Panc1 (cell line): ENCODE data around the gene GTPBP4. TPM values are rescaled to one million over a fixed set of nuclear protein-coding genes. Genes with fewer than 3 reads are reported as not detected.

Experiments used
- ATAC-seq: fragments of 200-7000 bp; cut with Tn5 transposase; 2 replicates; pipeline ENCODE4 v1.9.1; 2020; ENCODE audit warnings: mild to moderate bottlenecking, moderate library complexity
- BruUV-seq: library from RNA; stranded (reverse); fragments of 400-500 nt; replicated peaks from 2 replicates; lab custom pipeline; 2021; lab: Mats Ljungman, UMichigan
- CTCF ChIA-PET: fragments of 300-600 bp; sonication (Branson Sonifier 250); formaldehyde crosslinking; loops from one replicate; lab custom pipeline; 2022; ENCODE audit warnings: antibody characterized with exemption; lab: Charles Lee
- POLR2A ChIA-PET: fragments of 300-600 bp; sonication (Branson Sonifier 250); formaldehyde crosslinking; loops from one replicate; lab custom pipeline; 2022; ENCODE audit warnings: antibody characterized with exemption; lab: Charles Lee
- DNase-seq: peaks from one replicate; pipeline ENCODE4 v3.0.0-alpha.2; 2010; ENCODE audit warnings: low read depth, low spot score
- H3K27ac ChIP-seq: 2 replicates; pipeline ENCODE4 v1.5.1; 2011; ENCODE audit warnings: mild to moderate bottlenecking, low read length, inconsistent platforms
- H3K27me3 ChIP-seq: fragments of 200-500 bp; sonication (Bioruptor generic); 2 replicates; pipeline ENCODE4 v1.6.0; 2014; ENCODE audit warnings: low read length, inconsistent platforms; ENCODE audit not compliant: control insufficient read depth, insufficient read depth
- H3K36me3 ChIP-seq: fragments of 200-500 bp; sonication (Bioruptor generic); 2 replicates; pipeline ENCODE4 v1.5.1; 2014; ENCODE audit warnings: inconsistent platforms, mild to moderate bottlenecking, low read length, moderate library complexity; ENCODE audit not compliant: control insufficient read depth, insufficient read depth
- H3K4me1 ChIP-seq: 2 replicates; pipeline ENCODE4 v1.5.1; 2011; ENCODE audit warnings: inconsistent platforms, mild to moderate bottlenecking, low read length, moderate library complexity; ENCODE audit not compliant: control insufficient read depth, insufficient read depth
- H3K4me3 ChIP-seq, 2 experiments: 2 replicates each; pipeline ENCODE4 v1.5.1; 2011 to 2012; ENCODE audit warnings: low read depth in 2 of 2, low read length in 2 of 2, mild to moderate bottlenecking in 2 of 2, inconsistent platforms in 1 of 2, moderate library complexity in 1 of 2
- H3K9me3 ChIP-seq: fragments of 200-500 bp; sonication (Bioruptor generic); 2 replicates; pipeline ENCODE4 v1.5.1; 2014; ENCODE audit warnings: low read depth, mild to moderate bottlenecking, inconsistent platforms, low read length, moderate library complexity; ENCODE audit not compliant: control insufficient read depth, insufficient read depth
- CTCF ChIP-seq: fragments of 450-650 bp; IDR thresholded peaks from 2 replicates; pipeline ENCODE4 v1.5.1; 2017; ENCODE audit warnings: mild to moderate bottlenecking
- POLR2AphosphoS5 ChIP-seq: IDR thresholded peaks from 2 replicates; pipeline ENCODE4 v1.6.1; 2012; ENCODE audit warnings: mild to moderate bottlenecking, low read depth, low read length, moderate library complexity
- REST ChIP-seq, 2 experiments: IDR thresholded peaks; 2 replicates each; pipeline ENCODE4 v1.6.1; 2011 to 2012; ENCODE audit warnings: low read depth in 2 of 2, control low read depth in 1 of 2, low read length in 1 of 2, mild to moderate bottlenecking in 1 of 2, moderate library complexity in 1 of 2; ENCODE audit not compliant: insufficient read depth in 1 of 2
- SIN3A ChIP-seq: IDR thresholded peaks from 2 replicates; pipeline ENCODE4 v1.6.1; 2012; ENCODE audit warnings: low read depth, mild to moderate bottlenecking, low read length, moderate library complexity, borderline replicate concordance; ENCODE audit not compliant: insufficient read depth
- TCF7L2 ChIP-seq: IDR thresholded peaks from 2 replicates; pipeline ENCODE4 v1.6.1; 2011; ENCODE audit warnings: mild to moderate bottlenecking, low read depth, low read length, inconsistent platforms
- in situ Hi-C: cut with HindIII; loops from 2 replicates; pipeline ENCODE4 v1.10.0; 2016; ENCODE audit warnings: low sequenced_read_pairs, low pct_unique_long_range_greater_than_20kb
- intact Hi-C: fragments of 100-400 bp; cut with micrococcal nuclease; formaldehyde crosslinking; loops from one replicate; pipeline ENCODE4 v1.10.0; 2022; ENCODE audit not compliant: unreplicated experiment
- total RNA-seq: library from RNA; stranded (reverse); gene quantifications from one replicate; pipeline ENCODE4 v1.2.1, GENCODE V29; 2021; ENCODE audit not compliant: unreplicated experiment

Gene GTPBP4
- total RNA-seq, 1 experiment from 2014 or later, result 79.5 TPM

GRCh38 chr10:1058017-1058416 lies 69.8 kb downstream of the GTPBP4 start:
- peaks cover 2% of the 10 kb centered on the region; the same call in 1 of the 2 replicates for H3K36me3 ChIP-seq
- no peaks in the 10 kb centered on the region for H3K9me3 ChIP-seq
- ATAC-seq (no peak), DNase-seq (no peak)
- ChIA-PET POLR2A (no interaction called here), CTCF (interaction anchor here (0.7 kb wide), 1 partner anchor 17 kb away, joined by 4 read pairs; no protein-coding TSS in a partner anchor)
- H3K27ac ChIP-seq, result peak overlapping the region; percentile 42
- intact Hi-C loops, result no loop called here
- H3K4me3 ChIP-seq, result peak overlapping the region in 1 of 2 experiments; percentile 88; a peak in 2 of 4 replicates
- peaks cover 16% of the 10 kb centered on the region for H3K4me1 ChIP-seq
- TF ChIP-seq TCF7L2, result no peak
- TF ChIP-seq CTCF, result no peak
- no peak for TF ChIP-seq POLR2AphosphoS5
- TF ChIP-seq SIN3A, result no peak
- TF ChIP-seq REST (IDR thresholded peaks at IDR 0.05; ENCODE audit: insufficient read depth in 1 of 2, low read depth in 2 of 2, low read length in 1 of 2), result no peak
- H3K27me3 ChIP-seq, result no peaks in the 10 kb centered on the region
- BruUV-seq, result no TSS peak
- in situ Hi-C loops, result no loop called here

GRCh38 chr10:1059902-1060301 lies 71.7 kb downstream of the GTPBP4 start:
- no peak for ATAC-seq
- Histone ChIP-seq H3K9me3 (no peaks in the 10 kb centered on the region), H3K27ac (no peak overlapping the region), H3K27me3 (no peaks in the 10 kb centered on the region), H3K36me3 (no peaks in the 10 kb centered on the region), H3K4me3 (no peak overlapping the region), H3K4me1 (peaks cover 10% of the 10 kb centered on the region)
- BruUV-seq, result no TSS peak
- in situ Hi-C loops, result no loop called here
- ChIA-PET POLR2A (no interaction called here), CTCF (no interaction called here)
- DNase-seq, result no peak
- no peak for TF ChIP-seq REST (IDR thresholded peaks at IDR 0.05; ENCODE audit: insufficient read depth in 1 of 2, low read depth in 2 of 2, low read length in 1 of 2)
- TF ChIP-seq SIN3A, result no peak
- TF ChIP-seq CTCF, result no peak
- no peak for TF ChIP-seq TCF7L2
- TF ChIP-seq POLR2AphosphoS5, result no peak
- intact Hi-C loops, result no loop called here
